Stimulated activated naive B cell treated with anti-CD40 and anti-IgM and Interleukin-4, amounts not matched to agents 10 μg/mL and 1 μg/mL and 100 μg/mL, for 72 hours (primary cell): ENCODE data around the gene INKA2.
A peak's percentile ranks its signal among the peaks of the same experiment; 100 is the strongest.
"Not testable (repeated sequence)": the region's sequence is repeated elsewhere in the genome, so short reads cannot be mapped to it uniquely, and the experiment has no call there.

Source experiments
- ATAC-seq, 2 donors: fragments of 150-1000 bp; cut with Tn5 transposase; replicated peaks; 2 replicates each; pipeline ENCODE4 v1.10.0; 2021; ENCODE audit warnings: moderate library complexity in 1 of 2
- DNase-seq: peaks from one replicate; pipeline ENCODE4 v3.0.0; 2021
- H3K27ac Mint-ChIP-seq: one replicate; pipeline ENCODE4 v1.8.0; 2022; ENCODE audit warnings: mild to moderate bottlenecking, mixed read lengths
- H3K27me3 Mint-ChIP-seq, 2 donors: one replicate each; pipeline ENCODE4 v1.8.0; 2022; ENCODE audit warnings: mixed read lengths in 2 of 2
- H3K36me3 Mint-ChIP-seq, 2 donors: one replicate each; pipeline ENCODE4 v1.8.0; 2022; ENCODE audit warnings: mixed read lengths in 2 of 2, mild to moderate bottlenecking in 1 of 2
- H3K4me1 Mint-ChIP-seq, 2 donors: one replicate each; pipeline ENCODE4 v1.8.0; 2022; ENCODE audit warnings: mixed read lengths in 2 of 2, mild to moderate bottlenecking in 1 of 2
- H3K4me3 Mint-ChIP-seq, 2 donors: one replicate each; pipeline ENCODE4 v1.8.0; 2022; ENCODE audit warnings: mild to moderate bottlenecking in 2 of 2, mixed read lengths in 2 of 2, moderate library complexity in 1 of 2
- H3K9me3 Mint-ChIP-seq, 2 donors: one replicate each; pipeline ENCODE4 v1.8.0; 2022; ENCODE audit warnings: mixed read lengths in 2 of 2, mild to moderate bottlenecking in 1 of 2

INKA2 gene

DNA sequence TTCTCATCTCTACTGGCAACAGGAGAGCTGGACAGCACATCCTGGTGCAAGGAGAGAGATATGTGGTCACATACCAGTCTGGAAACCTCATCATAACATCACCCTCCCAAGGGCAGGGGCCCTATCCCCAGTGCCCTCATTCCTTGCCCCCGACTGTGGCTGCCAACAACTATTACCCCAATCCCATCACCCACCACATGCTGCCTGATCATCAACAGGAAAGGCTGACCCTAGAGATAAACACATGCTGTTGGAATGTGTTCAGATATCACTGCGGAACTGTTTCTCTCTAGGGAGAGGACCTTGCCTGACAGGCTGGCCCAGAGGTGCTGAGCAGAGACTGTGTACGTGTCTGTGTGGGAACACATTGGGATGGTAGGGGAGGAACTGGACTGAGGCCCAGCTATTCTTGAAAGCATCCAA, 4.5 kb upstream of the INKA2 start:
- peaks cover 20 to 36% of the 10 kb centered on the region in 2 donors for H3K4me1 Mint-ChIP-seq
- peaks cover 21 to 31% of the 10 kb centered on the region in 2 donors for H3K27me3 Mint-ChIP-seq
- ATAC-seq (no peak), DNase-seq (no peak)
- H3K9me3 Mint-ChIP-seq = peaks cover 3 to 4% of the 10 kb centered on the region in 2 donors
- no peak overlapping the region for H3K27ac Mint-ChIP-seq
- H3K36me3 Mint-ChIP-seq = peaks cover 0 to 2% of the 10 kb centered on the region in 2 donors
- no peak overlapping the region for H3K4me3 Mint-ChIP-seq

DNA sequence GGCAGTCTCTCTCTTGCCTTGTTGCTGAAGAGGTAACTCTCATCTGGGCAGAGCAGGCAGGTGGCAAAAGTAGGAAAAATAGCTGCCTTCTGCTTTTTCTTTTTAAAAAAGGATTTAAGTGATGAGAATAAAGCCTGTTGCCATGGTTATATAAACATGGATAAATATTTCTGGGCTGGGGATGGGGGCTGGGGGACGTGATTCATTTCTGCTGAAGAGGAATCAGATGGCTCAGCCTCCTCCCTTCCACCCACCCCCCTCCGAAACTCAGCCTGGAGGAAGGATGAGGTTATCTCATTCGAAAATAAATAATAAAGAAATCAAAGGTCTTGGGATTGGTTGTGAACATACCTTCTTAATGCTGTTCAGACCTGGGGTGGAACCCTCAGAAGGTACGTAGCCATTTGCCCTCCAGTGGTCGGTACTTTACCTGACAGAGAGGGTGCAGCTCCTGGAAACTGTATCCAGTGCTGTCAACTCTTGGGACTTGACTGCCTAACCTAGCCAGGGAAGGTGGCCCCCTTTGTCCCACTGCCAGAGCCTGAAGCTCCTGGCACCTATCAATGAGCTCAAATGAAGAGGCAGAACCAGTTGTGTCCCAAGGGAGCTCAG, 3.8 kb upstream of the INKA2 start:
- no peak overlapping the region for H3K27ac Mint-ChIP-seq
- peaks cover 3 to 4% of the 10 kb centered on the region in 2 donors for H3K9me3 Mint-ChIP-seq
- no peak overlapping the region for H3K4me3 Mint-ChIP-seq
- H3K27me3 Mint-ChIP-seq = peaks cover 22 to 33% of the 10 kb centered on the region in 2 donors
- no peak for ATAC-seq
- no peak for DNase-seq
- H3K4me1 Mint-ChIP-seq = peaks cover 19 to 39% of the 10 kb centered on the region in 2 donors
- H3K36me3 Mint-ChIP-seq = peaks cover 0 to 2% of the 10 kb centered on the region in 2 donors

DNA sequence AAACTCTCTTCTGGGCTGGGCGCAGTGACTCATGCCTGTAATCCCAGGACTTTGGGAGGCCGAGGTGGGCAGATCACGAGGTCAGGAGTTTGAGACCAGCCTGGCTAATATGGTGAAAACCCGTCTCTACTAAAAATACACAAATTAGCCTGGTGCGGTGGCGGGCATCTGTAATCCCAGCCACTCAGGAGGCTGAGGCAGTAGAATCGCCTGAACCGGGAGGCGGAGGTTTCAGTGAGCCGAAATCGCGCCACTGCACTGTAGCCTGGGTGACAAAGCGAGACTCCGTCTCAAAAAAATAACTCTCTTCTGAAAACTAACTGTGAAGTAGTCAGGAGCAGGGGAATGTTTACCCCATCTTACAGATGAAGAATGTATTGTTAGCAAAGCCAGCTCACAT, 3.1 kb upstream of the INKA2 start:
- H3K27ac Mint-ChIP-seq, ATAC-seq, H3K9me3 Mint-ChIP-seq, H3K4me3 Mint-ChIP-seq, DNase-seq, H3K36me3 Mint-ChIP-seq: not testable (repeated sequence)
- peaks cover 20 to 42% of the 10 kb centered on the region in 2 donors for H3K4me1 Mint-ChIP-seq
- H3K27me3 Mint-ChIP-seq = peaks cover 29 to 33% of the 10 kb centered on the region in 2 donors

DNA sequence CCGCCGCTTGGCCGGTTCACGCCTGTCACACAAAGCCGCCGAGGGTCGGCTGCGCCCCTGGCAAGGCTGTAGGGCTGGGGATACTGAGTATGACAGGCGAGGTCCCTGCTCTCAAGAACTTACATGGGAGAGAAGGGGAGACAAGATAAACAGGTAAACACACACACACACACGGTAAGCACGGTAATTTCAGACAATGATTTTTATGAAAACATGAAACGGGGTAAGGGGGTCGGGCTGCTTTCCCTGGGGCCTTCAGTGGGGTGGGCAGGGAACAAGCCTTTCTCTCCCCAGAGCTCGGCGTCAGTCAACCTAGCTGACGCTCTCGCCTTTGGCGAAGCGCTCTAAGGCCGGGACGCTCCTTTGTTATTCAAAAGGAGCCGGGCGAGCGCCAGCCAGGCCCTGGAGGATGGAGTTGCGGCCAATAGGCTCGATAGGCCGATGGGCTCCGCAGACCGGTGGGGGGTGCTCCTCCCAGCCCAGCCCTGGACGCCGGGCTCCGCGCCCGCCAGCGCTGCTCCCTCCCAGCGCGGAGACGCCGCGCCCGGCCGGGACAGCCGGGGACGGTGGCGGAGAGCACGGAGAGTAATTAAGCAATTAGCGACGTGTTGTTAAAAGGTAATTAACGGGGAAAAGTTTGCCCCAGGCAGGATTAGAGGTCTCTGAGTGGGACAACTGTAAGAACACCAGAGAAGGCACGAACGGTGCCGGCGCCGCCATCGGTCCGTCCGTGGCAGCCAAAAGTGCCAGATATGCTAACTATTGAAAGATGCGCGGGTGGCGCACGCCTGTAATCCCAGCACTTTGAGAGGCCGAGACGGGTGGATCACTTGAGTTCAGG, 950 bp upstream of the INKA2 start:
- peak overlapping the region; percentile 89 to 99 for H3K4me3 Mint-ChIP-seq
- ATAC-seq = peak in 1 of 2 donors; percentile 10
- peak overlapping the region; percentile 82 for H3K27ac Mint-ChIP-seq

DNA sequence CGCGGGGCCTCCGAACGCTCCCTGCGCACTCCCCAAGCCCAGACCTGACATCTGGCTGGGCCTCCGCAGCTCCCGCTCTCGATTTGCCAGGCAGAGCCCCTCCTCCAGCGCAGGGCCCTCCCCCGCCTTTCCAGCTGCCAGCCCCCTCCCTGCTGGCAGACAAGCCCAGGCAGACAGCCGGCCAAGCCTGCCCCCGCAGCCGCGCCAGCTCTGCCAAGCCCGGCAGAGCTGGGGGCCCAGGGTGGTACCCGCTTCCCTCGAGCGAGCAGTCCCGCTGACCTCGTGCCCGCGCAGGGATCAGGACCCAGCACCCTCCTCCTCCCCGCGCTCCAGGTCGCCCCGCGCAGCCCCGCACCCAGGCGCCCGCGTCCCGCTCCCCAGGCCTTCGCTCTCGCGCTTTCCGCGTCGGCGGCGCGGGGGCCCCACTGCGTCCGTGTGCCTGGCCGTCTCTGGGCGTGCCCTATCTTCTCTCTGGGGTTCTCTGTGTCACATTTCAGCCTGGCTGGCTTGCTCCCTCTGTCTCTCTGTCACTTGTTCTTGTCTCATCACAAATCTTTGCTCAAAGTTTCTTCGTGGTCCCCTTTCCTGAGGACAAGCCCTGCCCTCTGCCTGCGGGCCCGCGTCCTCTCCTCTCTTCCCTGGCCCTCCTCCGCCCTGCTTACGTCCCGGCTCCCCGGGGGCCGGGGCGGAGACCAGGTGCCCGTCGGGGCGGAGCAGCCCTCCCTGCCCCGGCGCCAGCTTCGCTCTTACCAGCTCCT, 580 bp downstream of the INKA2 start:
- H3K4me3 Mint-ChIP-seq = peak overlapping the region; percentile 89 to 99
- H3K27me3 Mint-ChIP-seq = peaks cover 29 to 30% of the 10 kb centered on the region in 2 donors
- peak; percentile 61 for DNase-seq
- no peaks in the 10 kb centered on the region for H3K36me3 Mint-ChIP-seq
- no peaks in the 10 kb centered on the region for H3K9me3 Mint-ChIP-seq
- peak; percentile 66 to 68 for ATAC-seq
- H3K27ac Mint-ChIP-seq = peak overlapping the region; percentile 91
- H3K4me1 Mint-ChIP-seq = peaks cover 21 to 37% of the 10 kb centered on the region in 2 donors

More for the DNA sequence above, 950 bp upstream of the INKA2 start:
- Mint-ChIP-seq H3K9me3 (no peaks in the 10 kb centered on the region), H3K36me3 (no peaks in the 10 kb centered on the region), H3K27me3 (peaks cover 29 to 33% of the 10 kb centered on the region in 2 donors), H3K4me1 (peaks cover 18 to 37% of the 10 kb centered on the region in 2 donors)
- DNase-seq = no peak

DNA sequence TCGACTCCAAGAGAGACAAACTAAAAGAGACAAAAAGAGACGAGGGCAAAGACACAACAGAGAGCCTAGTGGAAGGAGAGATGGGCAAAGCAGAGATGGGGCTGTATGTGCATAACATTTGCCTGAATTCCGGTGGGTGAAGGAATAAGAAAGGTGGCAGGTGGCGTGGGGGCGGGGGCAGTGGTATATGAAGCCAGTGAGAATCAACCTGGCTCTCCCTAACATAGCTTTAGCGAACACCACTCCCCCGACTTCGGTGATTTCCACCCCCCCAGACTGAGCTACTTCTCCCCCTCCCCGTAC, 1.1 kb downstream of the INKA2 start:
- DNase-seq = no peak
- H3K27me3 Mint-ChIP-seq = peaks cover 29% of the 10 kb centered on the region in 2 donors

DNA sequence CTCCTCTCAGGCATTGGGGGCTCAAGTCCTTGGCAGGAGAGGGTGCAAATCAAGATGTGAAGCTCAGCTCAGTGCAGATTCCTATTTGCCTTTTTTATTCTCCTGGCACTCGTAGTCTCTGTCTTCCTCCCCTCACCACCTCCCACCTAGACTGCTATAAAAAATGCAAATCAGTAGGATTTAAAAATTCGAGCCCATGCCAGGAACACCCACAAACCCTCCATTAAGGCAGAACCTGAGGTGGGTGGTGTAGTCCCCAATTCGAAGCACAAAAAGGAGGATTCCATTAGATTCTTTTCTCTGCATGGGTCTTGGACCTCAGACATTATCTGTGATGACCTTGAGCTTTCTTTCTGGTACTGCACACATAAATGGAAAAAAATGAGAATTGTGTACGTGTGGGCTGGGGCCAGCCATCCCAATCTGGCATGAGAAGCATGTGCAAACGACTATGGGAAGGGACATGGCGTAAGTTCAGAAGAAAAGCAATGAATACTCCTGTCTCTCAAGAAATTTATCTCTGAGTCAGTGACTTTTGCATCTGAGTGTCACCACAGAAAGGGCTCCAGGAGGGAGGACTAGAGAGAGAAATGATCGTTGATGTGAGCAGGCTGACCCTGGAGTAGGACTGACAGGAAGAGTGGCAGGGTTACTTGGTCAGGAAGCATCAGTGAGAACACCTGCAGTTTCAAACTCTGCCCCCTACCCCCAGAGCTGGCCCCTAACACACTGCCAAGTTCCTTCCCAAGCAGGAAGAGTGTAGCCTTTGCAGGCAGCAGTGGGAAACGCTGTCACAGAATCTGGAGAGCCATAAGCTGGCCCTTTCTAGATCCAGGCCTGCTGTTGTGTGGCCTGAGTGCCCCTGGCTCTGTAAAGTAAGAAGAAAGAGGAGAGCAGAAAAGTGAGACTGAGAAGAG, 1.7 kb downstream of the INKA2 start:
- H3K9me3 Mint-ChIP-seq = no peaks in the 10 kb centered on the region
- DNase-seq (no peak), ATAC-seq (no peak)
- H3K4me1 Mint-ChIP-seq = peaks cover 26 to 37% of the 10 kb centered on the region in 2 donors
- no peak overlapping the region for H3K27ac Mint-ChIP-seq
- H3K4me3 Mint-ChIP-seq = peak overlapping the region; percentile 89 to 99
- H3K36me3 Mint-ChIP-seq = peaks cover 0 to 4% of the 10 kb centered on the region in 2 donors
- peaks cover 26 to 29% of the 10 kb centered on the region in 2 donors for H3K27me3 Mint-ChIP-seq

More for the DNA sequence above, 1.1 kb downstream of the INKA2 start:
- Mint-ChIP-seq H3K4me3 (peak overlapping the region; percentile 89 to 99), H3K9me3 (no peaks in the 10 kb centered on the region), H3K4me1 (peaks cover 25 to 37% of the 10 kb centered on the region in 2 donors), H3K27ac (no peak overlapping the region), H3K36me3 (peaks cover 0 to 2% of the 10 kb centered on the region in 2 donors)
- ATAC-seq = no peak

DNA sequence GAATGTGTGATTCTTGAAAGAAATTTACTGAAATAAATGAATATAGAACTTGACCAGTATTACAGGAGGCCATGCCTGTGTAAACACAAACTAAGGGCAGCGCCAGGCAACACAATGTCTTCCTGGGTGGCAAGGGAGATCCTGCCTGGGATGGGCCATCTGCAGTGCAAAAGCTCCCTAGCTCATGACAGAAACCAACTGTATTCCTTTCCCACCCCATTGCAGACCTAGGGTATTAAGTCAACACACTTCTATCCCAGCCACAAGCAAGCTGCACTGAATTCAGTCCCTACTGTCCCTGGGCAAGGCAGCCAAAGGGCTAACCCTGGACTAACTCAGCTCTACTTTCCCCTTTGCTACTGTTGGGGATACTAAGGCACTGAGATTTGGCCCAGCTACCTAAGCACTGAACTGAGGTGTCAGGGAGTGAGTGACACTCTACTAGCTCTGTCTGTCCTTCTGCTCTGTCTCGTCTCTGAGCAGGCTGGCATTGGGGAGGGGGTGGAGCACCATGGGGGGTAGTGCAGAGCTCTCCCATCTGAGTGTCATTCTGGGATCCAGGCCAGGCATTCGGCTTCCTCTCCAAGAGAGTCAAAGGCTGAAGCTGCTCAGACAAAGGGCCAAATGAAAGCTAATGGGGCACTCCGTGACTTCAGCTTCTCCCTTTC, 2.5 kb downstream of the INKA2 start:
- no peaks in the 10 kb centered on the region for H3K9me3 Mint-ChIP-seq
- H3K27ac Mint-ChIP-seq = no peak overlapping the region
- peaks cover 26 to 37% of the 10 kb centered on the region in 2 donors for H3K4me1 Mint-ChIP-seq
- no peak overlapping the region for H3K4me3 Mint-ChIP-seq
- H3K36me3 Mint-ChIP-seq = peaks cover 0 to 4% of the 10 kb centered on the region in 2 donors
- ATAC-seq (no peak), DNase-seq (no peak)
- H3K27me3 Mint-ChIP-seq = peaks cover 20 to 28% of the 10 kb centered on the region in 2 donors

DNA sequence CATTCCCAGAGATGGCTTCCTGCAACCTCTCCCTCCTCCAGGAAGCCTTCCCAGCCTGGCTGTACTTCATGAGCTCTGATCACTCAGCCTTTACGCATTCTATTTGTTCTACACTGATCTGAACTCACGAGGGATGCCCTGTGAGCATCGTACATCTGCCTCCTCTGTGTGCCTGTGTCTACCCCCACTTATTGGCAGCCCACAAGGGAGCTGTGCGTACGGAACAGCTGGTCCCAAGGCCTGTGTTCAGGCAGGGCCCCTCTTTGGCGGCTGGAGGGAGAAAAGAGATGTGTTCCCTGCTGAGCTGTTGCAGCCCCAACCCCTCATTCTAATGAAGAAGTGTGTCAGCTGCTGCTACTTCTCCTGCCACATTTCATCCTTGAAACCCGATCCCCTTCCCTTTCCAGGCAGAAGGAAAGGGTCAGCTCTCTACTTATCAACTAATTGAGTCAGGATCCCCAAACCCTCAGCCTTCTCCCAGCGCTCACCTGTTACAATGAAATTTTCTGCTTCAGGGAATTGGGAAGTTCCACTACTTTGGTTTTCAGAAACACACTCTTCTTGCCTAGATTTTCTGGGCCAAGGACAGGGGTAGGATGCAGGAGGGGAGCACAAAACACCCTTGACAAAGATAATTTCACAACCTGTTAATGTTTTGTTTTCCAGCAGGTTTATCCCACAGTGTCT, 3.2 kb downstream of the INKA2 start:
- no peaks in the 10 kb centered on the region for H3K9me3 Mint-ChIP-seq
- ATAC-seq = no peak
- peaks cover 26 to 35% of the 10 kb centered on the region in 2 donors for H3K4me1 Mint-ChIP-seq

DNA sequence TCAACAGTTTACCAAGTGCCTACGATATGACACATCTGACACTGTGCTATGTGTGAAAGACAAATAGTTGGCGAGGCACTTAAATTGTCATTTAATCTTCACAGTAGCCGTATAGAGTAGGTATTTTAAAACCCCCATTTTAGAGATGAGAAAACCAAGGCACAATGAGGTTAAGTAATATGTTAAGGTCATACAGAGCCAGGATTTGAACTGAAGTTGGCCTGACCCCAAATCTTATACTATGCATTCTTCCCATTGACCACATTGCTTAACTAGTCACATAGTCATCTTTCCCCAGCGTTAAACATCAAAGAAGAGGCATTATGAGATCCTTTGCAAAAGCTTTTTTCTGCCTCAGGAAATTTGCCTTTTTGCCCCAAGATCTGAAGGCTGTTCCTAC, 3.9 kb downstream of the INKA2 start:
- Mint-ChIP-seq H3K27ac (no peak overlapping the region), H3K36me3 (peaks cover 0 to 8% of the 10 kb centered on the region in 2 donors), H3K9me3 (no peaks in the 10 kb centered on the region), H3K4me1 (peaks cover 22 to 28% of the 10 kb centered on the region in 2 donors), H3K27me3 (peaks cover 8 to 14% of the 10 kb centered on the region in 2 donors), H3K4me3 (no peak overlapping the region)
- no peak for DNase-seq
- ATAC-seq = no peak

More for the DNA sequence above, 3.2 kb downstream of the INKA2 start:
- DNase-seq = no peak
- Mint-ChIP-seq H3K4me3 (no peak overlapping the region), H3K27ac (no peak overlapping the region), H3K36me3 (peaks cover 0 to 4% of the 10 kb centered on the region in 2 donors), H3K27me3 (peaks cover 15 to 21% of the 10 kb centered on the region in 2 donors)

DNA sequence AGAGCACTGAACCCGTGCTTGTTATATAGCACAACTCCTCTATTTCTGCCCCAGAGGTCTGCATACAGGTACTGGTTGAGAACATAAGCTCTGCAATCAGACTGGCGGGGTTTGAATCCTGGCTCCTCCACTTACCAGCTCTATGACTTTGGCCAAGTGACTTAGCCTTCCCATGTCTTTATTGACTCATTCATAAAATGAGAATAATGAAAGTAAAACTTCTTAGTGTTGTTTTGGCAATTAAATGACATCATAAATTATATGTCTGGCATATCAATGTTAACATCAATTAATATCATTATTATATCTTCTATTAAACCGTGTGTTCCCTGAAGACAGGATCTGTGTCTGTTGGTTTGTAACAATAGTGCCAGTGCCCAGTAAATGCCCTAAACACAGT, 4.3 kb downstream of the INKA2 start:
- DNase-seq (no peak), ATAC-seq (no peak)
- Mint-ChIP-seq H3K9me3 (no peaks in the 10 kb centered on the region), H3K4me3 (no peak overlapping the region), H3K27ac (no peak overlapping the region), H3K36me3 (peaks cover 0 to 11% of the 10 kb centered on the region in 2 donors), H3K27me3 (peaks cover 6 to 10% of the 10 kb centered on the region in 2 donors), H3K4me1 (peaks cover 19 to 23% of the 10 kb centered on the region in 2 donors)

DNA sequence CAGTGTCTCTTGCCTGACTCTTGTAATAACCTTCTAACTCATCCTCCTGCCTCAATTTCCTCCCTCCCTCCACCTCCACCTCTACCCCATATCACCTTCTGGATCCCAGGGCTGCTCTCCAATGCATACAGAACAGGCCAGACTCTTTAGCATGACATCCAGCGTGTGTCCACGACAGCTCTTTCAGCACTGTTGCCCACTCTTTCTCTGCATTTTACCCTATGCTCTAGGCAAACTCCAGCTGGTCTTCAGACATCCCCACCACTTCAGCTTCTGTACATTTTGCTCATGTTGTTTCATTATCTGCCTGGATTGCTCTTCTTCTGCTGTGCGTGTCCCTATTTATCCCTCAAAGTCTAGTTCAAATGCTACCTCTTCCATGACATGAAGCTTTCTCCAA, 4.8 kb downstream of the INKA2 start:
- H3K36me3 Mint-ChIP-seq = peaks cover 0 to 11% of the 10 kb centered on the region in 2 donors
- no peaks in the 10 kb centered on the region for H3K9me3 Mint-ChIP-seq
- ATAC-seq (no peak), DNase-seq (no peak)
- H3K27ac Mint-ChIP-seq = no peak overlapping the region
- H3K4me1 Mint-ChIP-seq = peaks cover 18 to 20% of the 10 kb centered on the region in 2 donors
- H3K27me3 Mint-ChIP-seq = peaks cover 4 to 7% of the 10 kb centered on the region in 2 donors
- no peak overlapping the region for H3K4me3 Mint-ChIP-seq

DNA sequence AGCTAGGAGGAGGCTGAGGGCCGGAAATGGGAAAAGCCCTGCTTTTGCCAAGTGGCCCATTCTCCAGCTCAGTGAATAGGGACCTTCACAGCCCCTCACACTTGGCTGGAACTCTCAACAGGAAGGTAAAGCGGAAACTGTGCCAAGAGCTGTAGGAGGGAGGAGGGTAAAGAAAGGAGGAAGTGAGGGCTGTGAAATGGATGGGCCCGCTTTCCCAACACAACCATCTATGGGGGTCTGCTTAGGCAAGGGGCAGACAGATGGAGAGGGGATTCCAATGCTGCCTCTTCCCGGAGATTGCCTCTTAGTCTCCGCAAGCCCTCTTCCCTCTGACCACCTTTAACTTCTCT, 5.2 kb downstream of the INKA2 start:
- no peaks in the 10 kb centered on the region for H3K9me3 Mint-ChIP-seq
- peaks cover 4 to 7% of the 10 kb centered on the region in 2 donors for H3K27me3 Mint-ChIP-seq
- no peak overlapping the region for H3K27ac Mint-ChIP-seq
- DNase-seq (no peak), ATAC-seq (no peak)
- peaks cover 0 to 11% of the 10 kb centered on the region in 2 donors for H3K36me3 Mint-ChIP-seq
- no peak overlapping the region for H3K4me3 Mint-ChIP-seq
- H3K4me1 Mint-ChIP-seq = peaks cover 16 to 18% of the 10 kb centered on the region in 2 donors
